GM12892 (cell line): ENCODE measurements around the gene SOX8.
A peak's percentile ranks its signal among the peaks of the same experiment; 100 is the strongest.
"Not testable (repeated sequence)": the region's sequence is repeated elsewhere in the genome, so short reads cannot be mapped to it uniquely, and the experiment has no call there.

Source experiments
- DNase-seq: peaks from one replicate; pipeline ENCODE4 v3.0.0; 2011; ENCODE audit not compliant: insufficient read length
- FAIRE-seq: peaks from 2 replicates; lab custom pipeline; 2011; peaks lifted over from hg19 to GRCh38; lab: Jason Lieb, UNC
- POLR2A ChIP-seq: IDR thresholded peaks from 2 replicates; pipeline ENCODE4 v1.6.1; 2011; ENCODE audit warnings: low read depth, low read length, control low read depth
- POLR2AphosphoS5 ChIP-seq: IDR thresholded peaks from 2 replicates; pipeline ENCODE4 v1.6.1; 2011; ENCODE audit warnings: low read depth, low read length, control low read depth
- TAF1 ChIP-seq: IDR thresholded peaks from 2 replicates; pipeline ENCODE4 v1.6.1; 2011; ENCODE audit warnings: low read depth, mild to moderate bottlenecking, control low read depth, low read length, borderline replicate concordance

Gene SOX8

DNA sequence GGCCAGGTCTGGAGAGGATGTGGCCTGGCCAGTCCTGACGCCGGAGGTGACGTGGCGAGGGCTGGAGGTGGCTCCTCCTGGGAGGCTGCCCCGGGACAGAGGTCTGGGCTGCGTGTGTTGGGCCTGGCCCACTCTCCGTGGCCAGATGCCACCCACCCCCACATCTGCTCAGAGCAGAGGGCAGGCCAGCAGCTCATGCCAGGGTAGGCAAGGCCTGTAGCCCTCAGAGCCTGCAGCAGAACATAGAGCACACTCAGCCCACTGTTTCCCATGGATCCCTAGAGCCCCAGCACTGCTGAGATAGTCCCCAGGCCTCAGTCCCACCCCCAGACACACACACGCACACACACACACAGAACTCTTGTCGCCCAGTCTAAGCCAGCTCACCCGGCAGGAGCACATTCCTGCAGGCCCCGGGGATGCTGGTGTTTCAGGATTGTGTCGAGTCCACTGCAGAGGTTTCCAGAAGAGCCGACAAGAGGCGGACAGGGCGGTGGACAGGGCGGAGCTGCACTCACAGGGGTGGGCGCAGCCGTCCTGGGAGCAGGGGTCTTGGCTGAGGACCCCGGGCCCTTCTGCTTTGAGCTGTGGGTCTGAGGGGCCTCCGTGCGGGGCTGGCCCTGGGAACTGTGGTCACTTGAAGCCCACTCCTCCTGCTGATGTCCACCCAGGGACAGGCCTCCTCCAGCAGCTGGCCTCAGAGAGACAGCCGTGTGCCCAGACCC is 33.4 kb downstream of the SOX8 start:
- FAIRE-seq, result no peak
- no peak for DNase-seq
- TF ChIP-seq POLR2AphosphoS5, result no peak

DNA sequence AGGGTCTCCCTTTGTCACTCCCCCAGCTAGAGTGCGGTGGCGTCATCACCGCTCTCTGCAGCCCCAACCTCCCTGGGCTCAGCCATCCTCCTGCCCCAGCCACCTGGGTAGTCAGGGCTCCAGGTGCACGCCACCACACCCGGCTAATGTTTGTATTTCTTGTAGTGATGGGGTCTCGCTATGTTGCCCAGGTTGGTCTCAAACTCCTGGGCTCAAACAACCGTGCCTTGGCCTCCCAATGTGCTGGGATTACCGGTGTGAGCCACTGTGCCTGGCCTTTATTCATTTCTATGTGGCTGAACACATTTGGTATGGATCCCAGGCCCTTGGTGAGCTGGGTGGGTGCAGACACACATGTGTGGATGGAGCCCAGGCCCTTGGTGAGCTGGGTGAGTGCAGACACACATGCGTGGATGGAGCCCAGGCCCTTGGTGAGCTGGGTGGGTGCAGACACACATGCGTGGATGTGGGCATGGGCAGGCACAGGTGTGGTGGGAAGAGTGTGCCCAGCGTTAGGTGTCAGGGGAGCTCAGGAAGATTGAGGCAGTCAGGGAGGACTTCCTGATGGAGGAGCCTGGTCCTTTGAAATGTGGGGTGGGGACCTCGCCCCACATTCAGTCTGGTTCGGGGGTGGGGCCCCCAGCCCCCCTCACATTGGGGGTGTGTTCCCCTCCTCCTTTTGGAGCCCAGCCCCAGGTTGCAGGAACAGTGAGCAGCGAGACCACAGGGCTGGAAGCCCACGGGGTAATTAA is 37.1 kb downstream of the SOX8 start:
- FAIRE-seq, result no peak
- DNase-seq, result no peak
- no peak for TF ChIP-seq TAF1

DNA sequence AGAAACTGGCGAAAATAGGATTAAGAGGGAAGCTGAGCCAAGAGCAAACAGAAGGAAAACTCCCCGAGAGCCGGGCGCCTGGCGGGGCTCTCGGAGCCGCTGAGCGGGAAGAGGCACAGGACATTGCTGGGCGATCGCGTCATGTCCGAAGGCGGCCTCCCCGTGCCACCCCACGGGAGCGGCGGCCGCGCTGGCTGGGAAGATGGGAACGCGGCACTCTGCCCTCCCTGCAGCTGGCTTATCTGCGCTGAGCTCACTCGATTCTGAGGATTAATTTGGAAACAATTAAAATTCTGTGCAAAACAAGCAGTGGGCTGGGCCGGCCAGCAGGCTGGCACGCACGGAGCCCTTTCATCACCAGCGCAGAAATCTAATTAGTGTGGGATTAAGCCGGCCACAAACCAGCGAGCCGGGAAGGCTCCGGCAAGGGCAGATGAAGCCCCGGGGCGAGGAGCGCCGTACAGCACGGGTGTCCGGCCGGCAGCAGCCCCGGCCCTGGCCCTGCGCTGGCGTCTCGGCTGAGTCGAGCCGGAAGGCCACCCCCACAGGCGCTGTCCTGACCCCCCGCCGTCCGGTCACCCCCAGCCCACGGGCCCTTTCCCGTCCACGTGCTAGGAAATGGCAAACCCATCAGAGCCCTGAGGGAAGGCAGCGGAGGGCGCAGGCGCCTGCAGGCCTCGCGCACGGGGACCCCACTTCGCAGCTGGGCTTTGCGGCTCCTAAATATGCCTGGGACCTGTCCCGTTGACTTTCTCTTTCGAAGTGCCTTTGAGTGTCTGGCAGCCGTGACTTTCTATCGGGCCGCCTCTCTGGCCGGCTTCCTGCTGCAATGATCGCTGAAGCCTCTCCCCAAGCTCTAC is 37.9 kb downstream of the SOX8 start:
- DNase-seq (no peak), FAIRE-seq (no peak)
- TF ChIP-seq POLR2AphosphoS5 (no peak), POLR2A (no peak), TAF1 (no peak)

DNA sequence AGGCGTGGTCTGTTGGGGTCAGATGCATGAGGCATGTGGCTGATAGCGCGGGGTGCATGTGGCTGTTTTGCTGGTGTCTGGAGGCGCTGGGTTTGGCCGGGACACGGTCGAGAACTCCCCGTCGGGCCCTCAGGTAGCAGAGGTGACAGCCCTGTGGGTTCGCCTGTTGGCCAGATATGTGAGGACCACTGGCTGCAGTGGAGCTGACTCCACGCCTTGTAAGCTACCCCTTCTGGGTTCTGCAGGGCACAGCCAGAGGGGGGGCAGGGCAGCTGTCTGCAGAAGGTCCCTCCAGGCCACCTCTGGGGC is 38.5 kb downstream of the SOX8 start:
- no peak for DNase-seq
- TF ChIP-seq POLR2A (no peak), TAF1 (no peak), POLR2AphosphoS5 (no peak)
- no peak for FAIRE-seq

DNA sequence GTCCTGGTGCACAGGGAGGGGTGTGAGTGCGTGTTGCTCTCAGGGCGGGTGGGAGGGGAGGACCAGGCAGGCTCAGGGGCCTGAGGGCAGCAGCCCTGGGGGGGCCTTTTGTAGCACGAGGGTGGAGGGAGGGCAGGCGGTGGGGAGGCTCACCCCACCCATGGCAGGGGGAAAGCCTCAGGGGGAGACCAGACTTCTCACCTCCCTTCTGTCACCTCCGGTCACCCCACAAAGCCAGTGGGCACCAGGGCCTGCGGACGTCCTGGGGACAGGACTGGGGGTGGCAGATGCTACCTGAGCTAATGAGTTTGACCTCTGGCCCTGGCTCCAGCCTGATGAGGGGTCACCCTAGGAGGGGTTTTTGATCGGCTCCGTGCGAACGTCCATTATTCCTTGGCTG is 39.0 kb downstream of the SOX8 start:
- TF ChIP-seq POLR2A (no peak), POLR2AphosphoS5 (no peak), TAF1 (no peak)
- no peak for DNase-seq
- FAIRE-seq, result no peak

DNA sequence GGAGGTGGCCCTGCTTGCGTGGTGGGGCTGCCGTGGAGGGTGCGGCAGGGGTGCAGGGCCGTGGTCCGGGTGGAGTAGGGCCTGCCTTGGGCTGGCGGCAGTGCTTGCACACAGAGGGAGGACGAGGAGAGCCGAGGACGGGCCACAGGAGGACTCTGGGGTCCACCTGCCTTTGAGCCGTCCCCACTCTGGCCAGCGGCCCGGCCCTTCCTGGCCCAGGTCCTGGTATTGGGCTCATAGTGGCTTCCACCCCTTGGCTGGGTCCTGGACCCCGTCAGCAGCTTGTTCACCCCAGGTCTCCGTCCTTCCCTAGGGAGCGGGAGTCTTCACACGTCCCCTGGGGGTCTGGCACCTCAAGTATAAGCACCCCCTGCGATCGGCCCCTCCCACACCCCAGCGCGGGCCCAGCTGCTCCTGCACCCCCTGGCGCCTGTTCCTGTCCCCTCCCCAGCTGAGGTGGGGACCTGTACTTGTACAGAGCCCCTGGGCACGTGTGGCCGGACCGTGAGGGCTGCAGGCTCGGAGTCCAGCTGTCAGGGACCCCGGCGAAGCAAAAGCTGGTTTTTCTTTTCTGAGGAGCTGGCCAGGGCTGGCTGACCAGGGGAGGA is 40.1 kb downstream of the SOX8 start:
- no peak for FAIRE-seq
- TF ChIP-seq POLR2A (no peak), POLR2AphosphoS5 (no peak), TAF1 (no peak)
- no peak for DNase-seq

DNA sequence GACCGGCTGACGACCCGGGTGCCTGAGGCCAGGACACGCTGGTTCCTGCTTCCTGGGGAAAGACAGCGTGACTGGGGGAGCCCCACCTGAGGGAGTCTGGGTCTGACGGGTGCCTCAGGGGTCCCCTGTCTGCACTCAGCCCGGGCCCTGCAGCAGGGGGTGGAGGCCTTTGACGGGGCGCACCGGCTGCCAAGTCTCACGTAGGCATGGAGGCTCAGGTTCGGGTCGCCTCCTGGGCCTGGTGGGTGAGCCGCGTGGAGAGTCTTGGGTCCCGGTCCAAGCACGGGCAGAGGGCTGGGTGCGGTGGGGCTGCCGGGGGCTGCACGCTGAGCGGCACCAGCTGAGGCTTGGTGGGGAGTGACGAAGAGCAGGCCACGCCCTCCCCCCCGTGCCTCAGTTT is 40.9 kb downstream of the SOX8 start:
- FAIRE-seq, result no peak
- DNase-seq, result no peak
- TF ChIP-seq TAF1, result no peak
- TF ChIP-seq POLR2AphosphoS5, result no peak
- TF ChIP-seq POLR2A, result no peak

DNA sequence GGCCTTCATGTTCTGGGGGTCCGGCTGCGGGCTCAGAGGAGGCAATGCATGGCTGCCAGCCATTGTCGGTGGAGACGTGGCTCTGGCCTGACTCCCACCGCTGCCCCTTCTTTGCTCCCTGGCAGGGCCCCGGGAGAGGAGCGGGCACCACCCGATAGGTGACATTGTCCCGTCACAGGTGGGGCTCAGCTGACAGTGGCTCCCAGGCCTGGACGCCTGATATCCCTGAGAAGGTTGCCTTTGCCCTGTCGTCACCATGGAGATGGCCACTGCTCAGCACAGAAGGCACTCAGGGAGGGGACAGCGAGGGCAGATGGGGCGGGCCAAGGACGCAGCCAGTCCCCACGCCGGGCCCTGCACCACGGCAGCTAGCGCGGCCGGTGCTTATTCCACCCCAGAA is 42.6 kb downstream of the SOX8 start:
- no peak for FAIRE-seq
- DNase-seq, result no peak
- TF ChIP-seq POLR2AphosphoS5 (no peak), TAF1 (no peak), POLR2A (no peak)

DNA sequence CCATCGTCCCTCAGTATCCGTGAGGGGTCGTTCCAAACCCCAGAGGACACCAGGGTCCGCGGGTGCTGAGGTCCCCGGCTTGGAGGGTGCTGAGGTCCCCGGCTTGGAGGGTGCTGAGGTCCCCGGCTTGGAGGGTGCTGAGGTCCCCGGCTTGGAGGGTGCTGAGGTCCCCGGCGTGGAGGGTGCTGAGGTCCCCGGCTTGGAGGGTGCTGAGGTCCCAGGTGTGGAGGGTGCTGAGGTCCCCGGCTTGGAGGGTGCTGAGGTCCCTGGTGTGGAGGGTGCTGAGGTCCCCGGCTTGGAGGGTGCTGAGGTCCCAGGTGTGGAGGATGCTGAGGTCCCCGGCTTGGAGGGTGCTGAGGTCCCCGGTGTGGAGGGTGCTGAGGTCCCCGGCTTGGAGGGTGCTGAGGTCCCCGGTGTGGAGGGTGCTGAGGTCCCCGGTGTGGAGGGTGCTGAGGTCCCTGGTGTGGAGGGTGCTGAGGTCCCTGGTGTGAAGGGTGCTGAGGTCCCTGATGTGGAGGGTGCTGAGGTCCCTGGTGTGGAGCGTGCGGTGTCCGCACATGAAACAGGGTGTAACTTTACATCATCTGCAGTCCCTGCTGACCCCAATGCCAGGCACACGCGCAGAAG is 43.7 kb downstream of the SOX8 start:
- FAIRE-seq, result peak; percentile 82
- not testable (repeated sequence) for DNase-seq

DNA sequence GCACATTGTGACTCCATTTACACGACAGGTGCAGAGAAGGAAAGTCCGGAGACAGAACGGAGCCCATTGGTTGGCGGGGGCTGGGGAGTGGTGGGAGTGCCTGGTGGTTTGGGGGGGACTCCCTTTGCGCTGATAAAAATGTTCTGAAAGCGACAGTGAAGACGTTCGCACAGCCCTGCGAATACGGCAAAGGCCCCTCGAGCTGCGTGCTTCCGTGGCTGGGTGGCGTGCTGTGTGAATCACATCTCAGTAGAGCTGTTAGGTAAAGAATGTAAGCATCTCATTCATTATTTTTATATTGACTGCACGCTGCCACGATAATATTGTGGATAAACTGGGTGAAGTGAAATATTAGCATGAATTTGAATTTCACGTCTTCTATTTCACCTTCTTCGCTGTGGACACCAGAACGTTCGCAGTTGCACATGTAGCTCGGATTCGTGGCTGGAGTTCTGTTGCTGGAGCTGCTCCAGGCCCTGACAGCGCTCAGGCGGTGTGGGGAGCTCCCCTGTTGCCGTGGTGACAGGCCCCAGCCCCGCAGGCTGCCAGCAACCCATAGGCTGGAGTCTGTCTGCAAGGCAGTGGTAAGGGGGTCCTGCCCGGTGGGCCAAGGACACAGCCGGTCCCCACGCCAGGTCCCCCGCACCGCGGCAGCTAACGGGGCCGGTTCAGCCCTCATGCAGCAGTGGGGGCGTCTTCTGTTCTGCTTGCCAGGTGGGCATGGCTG is 44.6 kb downstream of the SOX8 start:
- FAIRE-seq, result no peak
- no peak for TF ChIP-seq POLR2AphosphoS5
- no peak for TF ChIP-seq POLR2A
- no peak for TF ChIP-seq TAF1
- DNase-seq, result no peak

DNA sequence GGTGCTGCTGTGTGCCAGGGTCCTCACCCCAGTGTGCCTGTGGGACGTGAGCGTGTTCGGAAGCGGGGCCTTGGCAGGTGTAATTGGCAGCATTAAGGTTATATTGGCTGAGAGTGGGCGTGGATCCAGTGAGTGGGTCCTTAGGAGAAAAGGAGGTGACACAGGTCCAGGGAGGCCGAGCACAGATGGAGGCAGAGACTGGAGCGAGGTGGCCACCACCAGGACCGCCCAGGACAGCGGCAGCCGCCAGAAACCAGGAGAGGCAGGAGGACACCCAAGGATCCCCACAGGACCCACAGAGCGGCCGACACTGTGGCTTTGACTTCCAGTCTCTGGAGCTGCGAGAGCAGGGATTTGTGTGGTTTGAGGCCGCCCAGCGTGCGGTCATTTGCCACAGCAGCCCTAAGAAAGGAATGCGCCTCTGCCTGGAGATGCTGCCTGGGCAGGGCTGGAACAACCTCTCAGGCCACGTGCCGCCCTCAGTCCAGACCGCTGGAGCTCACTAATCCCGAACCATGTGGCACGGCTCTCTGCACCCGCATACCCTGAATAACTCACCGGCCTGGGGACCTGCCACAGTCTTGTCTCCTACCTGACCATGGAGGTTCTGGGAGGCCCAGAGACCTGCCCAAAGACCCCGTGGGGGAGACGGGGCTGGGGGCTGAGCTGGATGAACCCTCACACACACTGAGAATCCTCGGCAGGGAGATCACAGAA is 45.4 kb downstream of the SOX8 start:
- DNase-seq, result no peak
- no peak for TF ChIP-seq POLR2A
- no peak for TF ChIP-seq POLR2AphosphoS5
- TF ChIP-seq TAF1, result no peak
- no peak for FAIRE-seq
